ENCODE data around the gene RORC.
"Not testable (repeated sequence)": the region's sequence is repeated elsewhere in the genome, so short reads cannot be mapped to it uniquely, and the experiment has no call there.

Gene RORC

DNA sequence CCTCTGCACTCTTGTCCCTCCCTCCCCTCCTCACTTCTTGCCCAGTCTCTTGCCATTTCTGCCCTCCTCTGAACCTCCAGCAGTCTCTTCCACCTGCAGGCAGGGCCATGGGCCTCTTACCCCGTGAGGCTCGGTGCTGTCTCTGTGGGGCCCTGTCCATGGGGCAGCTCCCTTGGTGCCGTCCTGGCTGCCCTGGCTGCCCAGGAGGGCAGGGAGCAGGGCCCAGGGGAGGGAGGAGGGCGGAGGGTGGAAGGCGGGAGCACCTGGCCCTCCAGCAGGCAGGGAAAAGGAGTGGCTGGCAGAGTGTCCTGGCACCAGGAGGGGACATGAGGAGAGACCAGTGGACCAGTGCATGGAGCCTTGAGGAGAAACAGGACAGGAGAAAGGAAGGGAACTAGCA is at the start of gene RORC:
TSS of gene RORC (minus strand) at position 198 of the 400 bp plus-strand sequence. CDS start at position 160, 38 bp downstream.
- no peak for DNase-seq (ENCODE audit: low read depth in 2 of 2)

DNA sequence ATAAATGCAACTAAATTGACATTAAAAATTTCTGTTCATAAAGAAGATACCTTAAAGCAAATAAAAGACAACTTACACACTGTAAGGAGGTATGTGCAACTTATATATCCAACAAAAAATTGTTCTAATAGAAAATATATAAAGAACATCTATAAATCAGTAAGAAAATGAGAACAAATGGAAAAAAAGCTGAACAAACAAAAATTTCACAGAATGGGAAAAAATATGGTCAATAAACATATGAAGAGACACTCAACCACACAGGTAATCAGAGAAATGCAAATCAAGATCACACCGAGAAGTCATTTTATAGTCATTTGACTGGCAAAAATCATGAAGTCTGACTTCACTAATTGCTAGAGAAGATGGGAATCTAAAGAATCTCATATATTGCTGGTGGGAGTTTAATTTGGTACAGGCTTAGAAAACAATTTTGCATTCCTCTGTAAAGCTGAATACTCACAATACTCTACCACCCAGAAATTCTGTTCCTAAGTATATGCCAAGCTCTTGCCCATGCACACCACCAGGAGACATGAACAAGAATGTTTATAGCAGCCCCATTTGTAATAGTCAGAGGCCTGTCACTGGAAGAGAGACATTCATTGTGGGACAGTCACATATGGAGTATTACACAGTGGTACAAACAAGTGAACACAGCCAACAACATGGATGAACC is 44.0 kb upstream of the RORC start:
- DNase-seq (ENCODE audit: low read depth in 2 of 2): no peak

DNA sequence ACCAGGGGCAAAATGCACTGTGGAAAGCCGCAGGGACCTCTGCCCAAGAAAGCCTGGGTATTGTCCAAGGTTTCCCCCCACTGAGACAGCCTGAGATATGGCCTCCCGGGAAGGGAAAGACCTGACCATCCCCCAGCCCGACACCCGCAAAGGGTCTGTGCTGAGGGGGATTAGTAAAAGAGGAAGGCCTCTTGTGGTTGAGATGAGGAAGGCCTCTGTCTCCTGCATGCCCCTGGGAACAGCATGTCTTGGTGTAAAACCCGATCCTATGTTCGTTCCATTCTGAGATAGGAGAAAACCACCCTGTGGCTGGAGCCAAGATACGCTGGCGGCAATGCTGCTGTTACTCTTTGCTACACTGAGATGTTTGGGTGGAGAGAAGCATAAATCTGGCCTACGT is 41.2 kb upstream of the RORC start:
- DNase-seq (ENCODE audit: low read depth in 2 of 2): not testable (repeated sequence)

DNA sequence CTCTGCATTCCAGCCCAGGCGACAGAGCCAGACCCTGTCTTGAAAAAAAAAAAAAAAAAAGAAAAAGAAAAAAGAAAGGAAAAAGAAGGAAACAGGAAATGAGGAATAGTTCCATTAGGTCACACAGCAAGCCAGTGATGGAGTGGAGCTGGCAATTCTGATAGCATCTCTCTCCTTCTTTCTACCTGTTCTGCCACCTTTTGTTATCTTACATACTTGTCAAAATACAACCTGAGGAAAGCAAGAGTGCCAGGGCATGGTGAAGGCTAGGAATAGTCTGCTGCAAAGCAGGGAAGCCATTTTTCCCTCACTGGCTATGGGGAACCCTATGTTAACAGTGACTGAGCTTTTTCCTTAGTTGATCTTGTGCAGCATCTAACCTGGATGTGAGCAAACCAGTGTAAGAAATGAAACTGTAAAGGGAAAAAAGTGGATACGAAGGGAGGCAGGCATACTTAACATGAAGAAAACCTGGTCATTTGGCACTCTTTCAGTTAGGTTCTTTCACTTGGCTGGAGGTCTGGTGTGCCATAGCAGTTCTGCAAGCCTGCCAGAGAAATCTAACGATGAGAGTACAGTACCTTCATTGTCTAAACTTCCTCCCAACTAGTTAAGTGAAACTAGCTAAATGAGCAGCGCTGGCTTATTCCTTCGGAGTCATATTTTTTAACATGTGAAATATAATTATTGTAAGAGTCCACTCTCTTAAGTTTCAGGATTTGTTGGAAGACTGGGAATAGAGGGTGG is 39.9 kb upstream of the RORC start:
- no peak for DNase-seq (ENCODE audit: low read depth in 2 of 2)

DNA sequence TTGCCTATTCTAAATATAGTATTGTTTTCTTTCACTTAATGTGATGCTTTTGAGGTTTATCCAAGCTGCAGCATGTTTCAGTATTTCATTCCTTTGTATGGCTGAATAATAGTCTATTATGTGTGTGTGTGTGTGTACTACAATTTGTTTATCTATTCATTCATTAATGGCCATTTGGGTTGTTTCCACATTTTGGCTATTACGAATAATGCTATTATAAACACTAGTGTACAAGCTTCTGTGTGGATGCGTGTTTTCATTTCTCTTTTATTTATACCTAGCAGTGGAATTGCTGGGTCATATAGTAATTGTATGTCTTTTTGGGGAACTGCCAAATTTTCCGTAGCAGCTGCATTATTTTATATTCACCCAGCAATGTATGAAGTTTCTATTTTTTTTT is 36.9 kb upstream of the RORC start:
- DNase-seq (ENCODE audit: low read depth in 2 of 2): no peak

DNA sequence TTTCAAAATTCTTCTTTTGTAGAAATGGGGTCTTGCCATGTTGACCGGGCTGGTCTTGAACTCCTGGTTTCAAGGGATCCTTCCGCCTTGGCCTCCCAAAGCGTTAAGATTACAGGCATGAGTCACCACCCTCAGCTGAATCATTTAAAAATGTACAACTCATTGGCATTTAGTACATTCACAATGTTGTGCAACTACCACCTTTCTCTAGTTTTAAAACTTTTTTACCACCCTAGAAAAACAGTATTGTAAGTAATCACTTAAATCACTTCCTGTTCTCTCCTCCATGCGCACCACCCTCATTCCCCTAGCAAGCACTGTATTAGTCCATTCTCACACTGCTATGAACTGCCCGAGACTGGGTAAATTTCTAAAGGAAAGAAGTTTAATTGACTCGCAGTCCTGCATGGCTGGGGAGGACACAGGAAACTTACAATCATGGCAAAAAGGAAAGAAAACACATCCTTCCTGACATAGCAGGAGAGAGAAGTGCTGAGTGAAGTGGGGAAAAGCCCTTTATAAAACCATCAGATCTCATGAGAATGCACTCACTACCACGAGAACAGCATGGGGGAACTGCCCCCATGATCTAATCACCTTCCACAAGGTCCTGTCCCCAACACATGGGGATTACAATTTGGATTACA is 36.3 kb upstream of the RORC start:
- DNase-seq (ENCODE audit: low read depth in 2 of 2): peak in 1 of 2 donors; percentile 4

DNA sequence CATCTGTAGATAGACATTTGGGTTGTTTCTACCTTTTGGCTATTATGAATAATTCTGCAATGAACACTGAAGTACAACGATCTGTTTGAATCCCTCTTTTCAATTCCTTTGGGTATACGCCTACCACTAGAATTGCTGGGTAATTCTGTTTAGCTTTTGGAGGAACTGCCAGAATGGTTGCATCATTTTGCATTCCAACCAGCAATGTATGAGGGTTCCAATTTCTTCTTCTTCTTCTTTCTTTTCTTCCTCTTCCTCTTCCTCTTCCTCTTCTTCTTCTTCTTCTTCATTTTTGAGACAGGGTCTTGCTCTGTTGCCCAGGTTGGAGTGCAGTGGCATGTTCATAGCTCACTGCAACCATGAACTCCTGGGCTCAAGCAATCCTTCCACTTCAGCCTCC is 35.7 kb upstream of the RORC start:
- no peak for DNase-seq (ENCODE audit: low read depth in 2 of 2)

DNA sequence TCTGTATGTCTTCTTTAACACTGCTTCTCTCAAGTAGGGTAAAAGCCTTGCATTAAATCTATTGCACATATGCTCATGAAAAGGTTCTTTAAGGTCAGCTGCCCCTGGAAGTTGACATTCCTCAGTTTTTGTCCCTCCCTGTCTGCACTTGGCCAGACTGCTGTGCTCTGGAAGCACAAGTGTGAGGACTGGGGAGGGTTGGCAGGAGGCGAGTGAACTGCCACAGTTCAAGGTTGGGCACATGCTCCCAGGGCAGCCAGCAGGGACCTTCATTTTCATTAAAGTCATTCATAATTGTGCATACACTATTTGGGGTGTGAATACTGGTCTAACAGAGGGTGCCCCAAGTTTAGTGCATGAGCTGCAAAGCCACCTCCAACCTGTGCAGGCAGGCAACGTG is 32.8 kb upstream of the RORC start:
- no peak for DNase-seq (ENCODE audit: low read depth in 2 of 2)

DNA sequence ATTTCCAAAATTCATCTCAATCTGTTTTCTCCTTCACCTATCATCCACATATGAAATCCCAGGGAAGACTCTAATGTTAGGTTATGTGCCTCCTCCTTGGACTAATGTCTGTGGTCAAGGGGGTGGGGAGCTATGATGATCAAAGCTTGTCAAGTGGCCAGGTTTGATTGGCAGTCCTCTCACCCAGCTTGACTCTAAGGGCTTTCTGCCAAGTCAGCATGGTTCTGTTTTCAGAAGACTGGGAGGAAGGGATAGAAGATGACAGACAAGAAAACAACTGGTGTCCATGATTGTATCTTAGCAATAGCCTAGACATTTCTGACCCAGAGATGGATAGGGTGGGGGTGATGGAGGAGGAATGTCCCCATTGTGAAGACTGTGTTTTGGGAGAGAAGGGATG is 31.0 kb upstream of the RORC start:
- DNase-seq (ENCODE audit: low read depth in 2 of 2): no peak

DNA sequence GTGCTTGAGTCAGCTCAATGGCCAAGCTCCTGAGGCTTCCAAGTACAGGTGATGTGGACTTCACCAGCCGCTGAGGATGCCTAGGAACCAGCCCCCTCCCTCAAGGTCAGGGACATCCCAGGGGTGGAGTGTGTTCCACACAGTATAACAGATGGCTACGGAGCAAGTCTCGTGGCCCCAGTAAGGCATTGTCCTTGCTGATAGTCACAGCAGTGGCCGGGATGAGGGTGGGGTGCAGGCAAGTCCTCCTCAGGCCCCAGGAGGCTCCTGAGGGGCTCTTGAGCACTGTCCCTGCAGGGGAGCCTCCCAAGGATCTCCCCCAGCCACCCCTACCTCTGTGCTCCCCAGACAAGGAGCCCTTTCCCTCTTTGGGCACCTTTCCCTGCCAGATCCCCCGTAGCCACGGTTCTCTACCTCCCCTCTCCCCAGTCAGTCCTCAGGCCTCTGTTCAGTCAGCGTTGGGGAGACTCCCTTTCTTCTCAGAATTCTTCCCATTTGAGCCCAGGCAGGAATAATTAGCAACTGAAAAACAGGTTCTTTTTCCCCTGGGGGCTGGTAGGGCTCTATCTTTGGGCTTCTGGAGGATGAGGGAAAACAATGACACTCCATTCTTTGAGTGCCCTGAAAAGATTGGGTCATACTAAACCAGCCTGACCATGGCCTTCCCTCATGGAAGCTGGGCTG is 29.0 kb upstream of the RORC start:
- DNase-seq (ENCODE audit: low read depth in 2 of 2): no peak

DNA sequence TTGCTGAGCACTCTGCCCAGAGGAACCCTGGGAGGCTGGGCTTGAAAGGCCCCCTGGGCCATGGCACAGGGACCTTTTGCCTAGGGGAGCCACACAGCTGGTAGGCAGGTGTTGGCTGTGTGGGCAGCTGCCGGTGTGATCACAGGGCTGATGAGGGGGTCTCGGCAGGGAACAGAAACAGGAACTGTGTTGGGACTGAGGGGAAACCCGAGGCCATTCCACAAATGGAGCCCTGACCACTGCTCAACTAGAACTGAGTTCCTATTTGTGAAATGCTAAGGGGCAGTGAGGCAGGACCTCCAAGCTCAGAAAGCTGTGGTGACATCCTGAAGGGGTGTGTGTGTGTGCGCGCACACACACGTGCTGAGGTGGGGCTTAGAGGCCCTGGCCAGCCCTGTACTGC is 28.3 kb upstream of the RORC start:
- DNase-seq (ENCODE audit: low read depth in 2 of 2): no peak

DNA sequence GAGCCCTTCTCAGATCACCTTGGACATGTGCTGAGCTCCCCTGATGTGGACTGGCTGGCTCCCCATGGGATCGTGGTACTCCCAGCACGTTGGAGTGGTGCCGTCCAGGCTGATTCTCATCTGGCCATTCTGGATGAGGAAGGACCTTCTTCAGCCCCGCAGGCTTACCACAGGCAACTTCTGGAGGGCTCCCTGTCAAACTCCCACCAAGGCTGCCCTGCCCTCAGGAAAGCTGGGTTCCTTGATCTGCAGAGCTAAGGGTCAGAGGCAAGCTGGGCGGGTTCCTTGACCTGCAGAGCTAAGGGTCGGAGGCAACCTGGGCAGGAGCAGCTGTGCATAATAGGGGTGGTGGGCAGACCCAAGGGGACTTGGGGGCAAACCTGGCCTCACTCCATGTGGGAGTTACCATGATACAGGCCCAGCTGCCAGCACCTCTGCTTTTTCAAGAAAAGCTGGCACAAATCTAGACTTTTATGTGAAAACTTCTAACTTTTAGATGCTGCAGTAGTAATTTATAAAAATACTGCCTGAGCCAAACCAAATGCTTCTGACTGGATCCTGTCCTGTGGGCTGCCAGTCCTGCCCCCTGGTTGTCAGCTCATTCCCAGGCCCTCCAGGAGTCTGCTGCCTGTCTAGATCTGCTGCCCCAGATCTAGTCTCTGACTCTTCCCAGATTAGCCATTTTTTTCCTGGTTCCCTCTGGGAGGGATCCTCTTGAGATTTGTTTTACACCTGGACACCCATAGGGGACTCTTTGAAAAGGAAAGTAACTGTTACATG is 27.5 kb upstream of the RORC start:
- no peak for DNase-seq (ENCODE audit: low read depth in 2 of 2)

DNA sequence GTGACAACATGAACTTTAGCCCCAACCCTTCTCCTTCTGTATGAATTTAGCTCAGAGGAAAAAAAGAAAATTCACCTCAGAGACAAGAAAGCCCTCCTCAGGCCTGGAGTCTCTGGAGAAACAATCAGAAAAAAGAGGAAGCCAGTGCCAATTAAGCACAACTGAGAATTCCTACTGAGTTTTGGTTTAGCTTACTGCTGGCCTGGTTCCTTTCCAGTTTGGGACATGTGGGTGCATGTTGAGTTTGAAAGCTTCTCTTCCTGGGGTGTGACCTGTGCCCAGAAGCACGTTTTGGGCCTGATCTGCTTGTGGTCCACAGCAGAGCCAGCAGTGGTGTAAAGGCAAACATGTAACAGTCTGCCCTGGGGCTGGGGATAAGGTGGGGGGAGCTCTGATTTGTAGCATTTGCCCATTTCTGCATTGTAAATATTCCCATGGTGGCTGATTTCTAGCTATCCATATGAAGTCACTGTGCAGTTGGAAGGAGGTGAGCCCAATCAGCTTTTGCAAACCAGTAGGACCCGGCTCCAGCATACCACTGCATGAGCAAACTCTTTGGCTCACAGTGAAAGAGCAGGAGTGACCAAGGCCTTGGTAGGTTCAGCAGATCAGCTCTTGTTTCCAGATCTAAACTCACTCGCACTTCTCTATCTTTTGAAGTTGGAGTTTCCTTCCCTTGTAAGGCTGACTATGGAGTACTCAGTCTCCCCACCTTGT is 26.6 kb upstream of the RORC start:
- no peak for DNase-seq (ENCODE audit: low read depth in 2 of 2)

DNA sequence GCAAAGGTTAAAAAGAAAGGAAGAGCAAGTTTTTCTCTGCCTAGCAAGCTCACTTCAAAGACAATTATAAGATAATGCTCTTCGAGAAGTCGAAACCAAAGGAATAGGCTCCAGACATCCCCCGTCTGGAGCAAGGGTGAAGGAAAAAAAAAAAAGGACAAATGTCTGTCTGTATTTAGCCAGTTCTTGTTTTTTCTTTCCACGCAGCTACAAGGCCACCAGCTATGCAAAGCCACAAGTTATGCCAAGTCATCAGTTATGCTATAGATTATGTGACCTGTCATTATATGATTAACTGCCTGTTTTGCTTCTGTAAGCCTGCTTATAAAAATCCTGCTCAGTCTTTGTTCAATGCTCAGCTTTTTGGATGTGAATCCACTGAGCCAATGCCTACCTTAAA is 24.3 kb upstream of the RORC start:
- no peak for DNase-seq (ENCODE audit: low read depth in 2 of 2)

DNA sequence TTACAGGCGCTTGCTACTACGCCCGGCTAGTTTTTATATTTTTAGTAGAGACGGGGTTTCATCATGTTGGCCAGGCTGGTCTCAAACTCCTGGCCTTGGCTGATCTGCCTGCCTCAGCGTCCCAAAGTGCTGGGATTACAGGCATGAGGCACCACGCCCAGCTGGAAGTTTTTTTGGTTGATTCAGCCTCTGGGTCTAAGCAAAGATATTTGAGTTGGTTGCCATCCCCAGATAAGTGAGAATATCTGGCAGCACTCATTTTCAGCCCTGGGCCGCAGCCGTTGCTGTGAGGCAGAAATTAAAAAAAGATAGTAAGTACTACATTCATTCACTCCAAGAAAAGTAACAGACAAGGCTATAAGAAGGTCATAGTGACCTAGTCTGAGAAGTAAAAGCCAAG is 23.9 kb upstream of the RORC start:
- DNase-seq (ENCODE audit: low read depth in 2 of 2): not testable (repeated sequence)

DNA sequence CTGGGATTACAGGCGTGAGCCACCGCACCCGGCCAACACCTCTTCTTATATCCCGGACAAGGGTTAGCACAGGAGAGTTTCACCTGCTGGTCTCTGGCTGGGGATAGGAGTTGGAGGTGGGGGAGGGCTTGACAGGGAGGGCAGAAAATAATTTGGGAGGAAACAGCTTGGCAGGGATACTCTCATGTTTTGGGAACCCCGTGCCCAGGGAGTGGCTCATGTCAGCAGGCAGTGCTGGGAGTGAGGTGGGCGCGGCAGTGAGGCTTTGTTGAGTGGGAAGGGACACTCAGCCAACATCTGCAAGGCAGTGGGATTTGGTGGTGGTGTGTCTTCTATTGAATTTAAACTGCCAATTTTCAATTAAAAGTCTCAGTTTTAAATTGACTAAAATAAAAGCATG is 23.1 kb upstream of the RORC start:
- DNase-seq (ENCODE audit: low read depth in 2 of 2): no peak

DNA sequence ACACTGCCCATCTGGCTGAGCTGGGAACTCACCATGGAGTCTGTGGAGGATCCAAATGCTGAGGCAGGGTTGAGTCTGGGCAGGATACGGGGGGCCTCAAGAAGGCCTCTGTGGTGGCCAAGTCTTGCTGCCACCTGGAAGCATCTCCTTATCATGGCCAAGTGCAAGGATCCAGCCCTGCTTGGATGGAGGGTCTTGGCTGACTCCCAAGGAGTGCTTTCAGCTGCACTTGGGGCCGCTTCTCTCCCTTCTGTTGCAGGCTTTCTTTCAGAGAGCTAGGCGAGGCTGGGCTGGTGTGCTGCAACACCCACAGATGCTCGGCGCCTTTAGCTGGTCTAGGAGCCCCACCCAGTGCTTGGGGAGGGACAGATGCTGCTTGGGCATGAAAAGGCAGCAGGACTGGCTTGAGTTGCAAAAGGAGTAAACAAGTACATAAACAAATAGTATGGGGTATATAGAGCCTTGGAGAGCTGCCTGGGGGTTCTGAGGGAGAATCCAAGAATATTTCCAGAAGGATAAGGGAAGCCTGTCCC is 21.9 kb upstream of the RORC start, which contains the start of gene THEM5:
TSS of gene THEM5 (minus strand) at position 302 of the 533 bp plus-strand sequence. CDS start at position 155, 147 bp downstream.
- DNase-seq (ENCODE audit: low read depth in 2 of 2): no peak

DNA sequence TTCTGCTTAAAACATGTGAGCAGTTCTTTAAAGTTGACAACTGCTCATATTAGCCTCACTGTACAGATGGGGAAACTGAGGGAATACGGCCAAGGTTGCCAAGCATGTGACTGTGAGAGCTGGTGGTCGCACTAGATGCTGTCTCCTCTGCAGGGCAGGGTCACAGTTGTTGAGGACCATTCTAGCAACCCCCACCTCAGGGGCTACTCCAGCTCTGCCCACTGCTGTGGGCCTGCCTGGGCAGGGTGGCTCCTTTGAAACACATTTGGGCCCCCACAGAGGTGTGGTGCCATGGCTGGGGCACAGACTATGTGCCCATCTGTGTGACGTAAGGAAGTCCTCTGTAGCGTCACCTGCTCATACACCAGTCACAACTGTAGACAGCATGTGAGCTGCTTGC is 21.1 kb upstream of the RORC start:
- no peak for DNase-seq (ENCODE audit: low read depth in 2 of 2)

DNA sequence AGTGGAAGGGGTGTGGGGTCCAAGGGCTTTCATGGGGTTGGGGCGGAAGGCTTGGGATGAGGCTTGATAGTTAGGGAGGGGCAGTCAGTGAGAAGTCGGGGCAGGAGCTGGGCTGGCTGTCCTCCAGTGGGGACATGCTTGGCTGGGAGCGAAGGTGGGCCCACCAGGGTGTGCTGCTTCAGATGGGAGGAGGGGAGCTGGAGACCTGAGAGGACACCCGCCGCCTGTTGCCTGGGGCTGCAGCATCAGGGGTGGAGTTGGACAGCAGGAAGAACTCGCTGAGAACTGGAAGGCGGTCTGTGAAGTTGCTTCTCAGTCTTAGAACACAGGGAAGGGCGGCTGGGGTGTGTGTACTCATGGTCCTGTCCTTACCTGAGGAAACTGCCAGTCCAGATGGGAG is 20.3 kb upstream of the RORC start:
- no peak for DNase-seq (ENCODE audit: low read depth in 2 of 2)

DNA sequence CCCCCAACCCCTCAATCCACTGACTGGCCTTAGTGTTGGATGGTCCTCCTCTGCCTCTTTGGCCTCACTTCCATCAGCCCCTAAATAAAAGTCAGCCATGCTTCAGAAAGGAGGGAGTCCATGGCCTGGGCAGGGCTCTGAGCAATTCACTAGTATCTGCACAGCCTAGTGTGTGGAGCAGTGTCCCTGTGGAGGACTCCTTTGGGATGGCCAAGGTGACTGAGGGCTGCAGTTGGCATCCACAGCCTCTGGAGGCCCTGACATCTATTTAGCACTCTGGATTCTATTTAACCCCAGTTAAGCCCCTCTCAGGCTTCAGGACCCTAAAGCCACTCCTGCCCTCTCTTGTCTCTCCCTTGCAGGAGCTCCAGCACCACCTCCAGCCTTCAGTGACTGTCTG is 18.3 kb upstream of the RORC start:
- no peak for DNase-seq (ENCODE audit: low read depth in 2 of 2)

DNA sequence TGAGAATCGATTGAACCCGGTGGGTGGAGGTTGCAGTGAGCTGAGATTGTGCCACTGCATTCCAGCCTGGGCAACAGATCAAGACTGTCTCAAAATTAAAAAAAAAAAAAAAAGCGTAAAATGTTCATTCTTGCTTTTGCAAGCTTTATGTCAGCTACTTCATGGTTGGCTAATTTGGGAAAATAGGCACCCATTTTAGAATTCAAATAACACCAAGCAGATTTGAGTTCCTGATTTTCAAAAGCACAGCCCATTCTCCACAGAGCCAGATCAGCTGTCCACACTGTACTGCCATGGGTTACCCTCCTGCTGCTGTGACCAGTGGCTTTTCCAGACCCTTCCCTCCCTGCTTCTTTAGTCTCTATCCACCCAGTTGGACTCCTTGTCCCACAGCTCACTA is 17.5 kb upstream of the RORC start:
- no peak for DNase-seq (ENCODE audit: low read depth in 2 of 2)
